Stimulated activated naive B cell treated with anti-CD40 and anti-IgM and Interleukin-4, amounts not matched to agents 10 μg/mL and 1 μg/mL and 100 μg/mL, for 72 hours (primary cell): ENCODE results near the gene TSFM.

ENCODE experiments used
- ATAC-seq, 2 donors: fragments of 150-1000 bp; cut with Tn5 transposase; replicated peaks; 2 replicates each; pipeline ENCODE4 v1.10.0; 2021; ENCODE audit warnings: moderate library complexity in 1 of 2
- DNase-seq: peaks from one replicate; pipeline ENCODE4 v3.0.0; 2021
- H3K27ac Mint-ChIP-seq: one replicate; pipeline ENCODE4 v1.8.0; 2022; ENCODE audit warnings: mild to moderate bottlenecking, mixed read lengths
- H3K27me3 Mint-ChIP-seq, 2 donors: one replicate each; pipeline ENCODE4 v1.8.0; 2022; ENCODE audit warnings: mixed read lengths in 2 of 2
- H3K36me3 Mint-ChIP-seq, 2 donors: one replicate each; pipeline ENCODE4 v1.8.0; 2022; ENCODE audit warnings: mixed read lengths in 2 of 2, mild to moderate bottlenecking in 1 of 2
- H3K4me1 Mint-ChIP-seq, 2 donors: one replicate each; pipeline ENCODE4 v1.8.0; 2022; ENCODE audit warnings: mixed read lengths in 2 of 2, mild to moderate bottlenecking in 1 of 2
- H3K4me3 Mint-ChIP-seq, 2 donors: one replicate each; pipeline ENCODE4 v1.8.0; 2022; ENCODE audit warnings: mild to moderate bottlenecking in 2 of 2, mixed read lengths in 2 of 2, moderate library complexity in 1 of 2
- H3K9me3 Mint-ChIP-seq, 2 donors: one replicate each; pipeline ENCODE4 v1.8.0; 2022; ENCODE audit warnings: mixed read lengths in 2 of 2, mild to moderate bottlenecking in 1 of 2

Gene TSFM

DNA sequence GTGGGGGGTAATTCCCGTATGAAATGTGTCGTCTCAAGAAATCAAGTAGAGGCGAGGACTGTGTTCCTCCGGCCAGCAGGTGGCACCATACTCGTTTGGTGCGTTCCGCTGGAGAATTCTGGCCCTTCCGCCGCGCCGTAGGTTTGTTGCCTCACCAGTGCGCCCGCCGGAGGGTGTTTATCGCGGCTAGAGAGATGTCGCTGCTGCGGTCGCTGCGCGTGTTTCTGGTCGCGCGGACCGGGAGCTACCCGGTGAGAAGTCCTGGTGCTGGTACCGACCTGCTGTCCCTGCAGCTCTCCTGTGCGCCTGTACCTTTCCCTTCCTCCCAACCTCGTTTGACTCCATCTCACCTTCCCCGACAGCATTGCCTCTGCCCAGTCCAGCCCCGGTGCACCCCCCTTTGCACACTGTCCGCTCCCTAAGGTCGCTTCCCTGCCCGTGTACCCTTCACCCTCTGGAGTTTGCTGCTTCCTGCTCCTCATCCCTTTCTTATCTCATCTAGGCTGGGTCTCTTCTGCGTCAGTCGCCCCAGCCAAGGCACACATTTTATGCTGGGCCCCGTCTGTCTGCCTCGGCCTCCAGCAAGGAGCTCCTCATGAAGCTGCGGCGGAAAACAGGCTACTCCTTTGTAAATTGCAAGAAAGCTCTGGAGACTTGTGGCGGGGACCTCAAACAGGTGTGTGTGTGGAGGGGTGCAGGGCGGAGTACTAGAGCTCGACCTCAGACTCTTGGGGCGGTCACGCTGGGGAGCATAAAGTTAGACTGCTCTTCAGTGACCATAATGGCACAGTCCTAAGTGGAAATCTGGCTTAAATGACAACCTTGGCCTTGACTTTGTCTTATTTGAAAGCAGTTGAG is at the start of gene TSFM:
TSFM (plus strand) TSS at position 180 of the 858 bp plus-strand sequence; CDS start at position 195, 15 bp downstream.
- DNase-seq (peak; percentile 88), ATAC-seq (peak; percentile 92 to 95)
- H3K9me3 Mint-ChIP-seq, result no peaks in the 10 kb centered on the region
- H3K27me3 Mint-ChIP-seq, result no peaks in the 10 kb centered on the region
- peaks cover 8 to 22% of the 10 kb centered on the region in 2 donors for H3K4me1 Mint-ChIP-seq
- H3K36me3 Mint-ChIP-seq, result peaks cover 11 to 33% of the 10 kb centered on the region in 2 donors
- H3K4me3 Mint-ChIP-seq, result peak within 1 kb of the TSS; percentile 98 to 100
- H3K27ac Mint-ChIP-seq, result peak within 1 kb of the TSS; percentile 98

DNA sequence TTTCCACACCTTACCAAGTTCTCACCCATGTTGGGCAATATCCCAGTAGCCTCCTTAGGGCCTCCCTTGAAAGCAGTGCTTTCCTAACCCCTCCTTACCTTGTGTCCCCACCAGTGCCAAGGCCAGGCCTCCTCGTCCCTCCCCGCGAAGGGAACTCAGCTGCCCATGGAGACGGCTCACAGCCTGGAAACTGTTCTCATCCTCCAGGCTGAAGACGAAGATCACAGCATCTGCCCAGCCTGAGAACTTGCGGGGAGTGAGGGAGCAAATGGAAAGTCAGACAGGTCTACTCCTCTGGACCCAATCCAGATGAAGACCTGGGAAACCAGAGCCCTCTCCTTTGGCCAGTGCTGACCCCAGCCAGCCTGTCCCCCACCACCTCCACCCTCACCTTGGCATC is 48.7 kb upstream of the TSFM start:
- DNase-seq, result no peak
- no peaks in the 10 kb centered on the region for H3K9me3 Mint-ChIP-seq
- peaks cover 1 to 5% of the 10 kb centered on the region in 2 donors for H3K4me1 Mint-ChIP-seq
- H3K36me3 Mint-ChIP-seq, result peaks cover 37 to 66% of the 10 kb centered on the region in 2 donors
- no peak overlapping the region for H3K27ac Mint-ChIP-seq
- no peak for ATAC-seq
- H3K4me3 Mint-ChIP-seq, result no peak overlapping the region
- H3K27me3 Mint-ChIP-seq, result no peaks in the 10 kb centered on the region

DNA sequence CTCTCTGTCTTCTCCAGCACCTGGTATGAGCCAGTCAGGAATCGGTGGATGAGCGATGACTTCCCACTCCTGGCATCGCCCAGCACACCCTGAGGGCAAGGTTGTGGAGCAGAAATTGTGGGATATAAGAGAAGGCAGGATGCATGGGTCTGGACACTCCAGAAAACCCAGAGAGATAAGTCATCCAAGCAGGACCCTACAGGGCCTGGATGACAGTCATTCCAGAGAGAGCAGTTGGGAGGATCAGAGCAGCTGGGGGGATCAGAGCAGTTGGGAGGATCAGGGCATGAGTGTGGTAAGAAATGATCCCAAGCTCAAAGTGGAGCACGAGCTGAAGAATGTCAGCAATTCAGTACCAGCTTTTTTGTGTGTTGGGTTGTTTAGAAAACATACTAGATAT is 48.0 kb upstream of the TSFM start:
- Mint-ChIP-seq H3K27me3 (no peaks in the 10 kb centered on the region), H3K4me3 (no peak overlapping the region), H3K36me3 (peaks cover 37 to 69% of the 10 kb centered on the region in 2 donors), H3K9me3 (no peaks in the 10 kb centered on the region), H3K27ac (no peak overlapping the region), H3K4me1 (peaks cover 8 to 10% of the 10 kb centered on the region in 2 donors)
- ATAC-seq, result no peak
- DNase-seq, result no peak

DNA sequence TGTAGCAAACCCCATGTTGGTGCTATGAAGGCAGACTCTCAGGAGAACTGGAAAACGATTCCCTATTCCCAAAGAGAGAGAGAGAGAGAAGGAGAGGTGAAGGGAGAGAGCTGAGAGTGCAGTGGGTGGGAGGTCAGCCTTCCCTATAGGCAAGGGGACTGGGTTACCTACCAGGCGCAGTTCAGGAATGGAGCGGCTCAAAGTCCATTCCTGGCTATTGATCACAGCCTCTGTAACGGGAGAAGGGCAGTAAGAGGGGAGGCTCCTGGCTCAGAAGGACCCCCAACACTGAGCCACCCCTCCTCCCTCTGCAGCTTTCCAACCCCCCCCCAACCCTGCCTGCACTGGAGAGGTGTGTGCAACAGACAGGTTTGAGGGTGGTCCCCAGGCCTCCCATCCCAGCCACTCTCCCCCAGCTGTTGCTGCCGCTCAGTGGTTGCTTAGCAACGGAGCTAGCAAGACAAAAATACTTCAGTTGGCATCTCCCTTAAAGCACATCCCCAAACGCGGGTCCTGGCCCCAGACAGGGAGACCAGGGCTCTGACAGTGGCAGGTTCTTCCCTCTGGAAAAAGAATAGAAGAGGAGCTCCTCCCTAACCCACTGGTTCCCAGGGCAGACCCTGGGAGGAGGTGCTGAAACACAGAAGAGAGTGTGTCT is 47.3 kb upstream of the TSFM start:
- H3K4me1 Mint-ChIP-seq, result peaks cover 10 to 11% of the 10 kb centered on the region in 2 donors
- H3K36me3 Mint-ChIP-seq, result peaks cover 35 to 67% of the 10 kb centered on the region in 2 donors
- H3K9me3 Mint-ChIP-seq, result no peaks in the 10 kb centered on the region
- DNase-seq, result no peak
- H3K4me3 Mint-ChIP-seq, result no peak overlapping the region
- H3K27ac Mint-ChIP-seq, result no peak overlapping the region
- ATAC-seq, result no peak
- H3K27me3 Mint-ChIP-seq, result no peaks in the 10 kb centered on the region

DNA sequence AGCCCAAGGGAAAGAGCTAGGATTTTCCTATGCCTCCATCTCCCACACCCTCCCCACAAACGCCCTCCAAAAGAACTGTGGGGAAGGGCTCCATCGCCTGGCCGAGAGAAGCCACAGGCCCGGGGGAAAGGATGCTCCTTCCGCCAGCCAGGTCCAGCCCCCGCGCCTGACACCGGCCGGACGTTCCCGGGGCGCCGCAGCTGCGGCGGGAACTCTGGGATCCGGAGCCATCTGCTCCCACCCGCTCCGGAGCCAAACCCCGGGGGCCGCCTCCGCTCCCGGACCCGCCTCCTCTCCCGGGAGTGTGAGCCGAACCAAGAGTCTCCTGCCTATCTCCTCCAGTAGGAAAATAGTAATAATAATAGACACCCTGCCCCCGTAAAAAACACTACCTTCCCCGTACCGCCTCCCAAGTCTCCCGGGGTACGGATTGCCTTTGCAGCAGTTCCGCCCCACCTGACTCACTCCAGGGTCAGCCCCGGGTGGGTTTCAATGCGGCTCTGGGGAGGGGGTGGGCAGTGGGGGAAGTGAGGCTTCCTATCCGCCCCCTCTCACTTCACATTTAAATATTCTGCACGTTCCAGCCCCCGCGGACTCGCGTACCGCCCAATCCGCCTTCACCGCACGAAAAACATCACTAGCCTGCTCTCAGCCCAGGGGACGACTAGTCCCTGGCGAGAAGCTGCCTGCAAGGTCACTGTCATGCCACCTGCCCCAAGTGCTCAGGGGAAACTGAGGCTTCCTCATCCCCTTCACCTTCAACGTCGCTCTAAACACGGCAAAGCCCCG is 46.4 kb upstream of the TSFM start:
- ATAC-seq, result no peak
- Mint-ChIP-seq H3K4me3 (no peak overlapping the region), H3K4me1 (peaks cover 17 to 20% of the 10 kb centered on the region in 2 donors), H3K9me3 (no peaks in the 10 kb centered on the region), H3K27me3 (no peaks in the 10 kb centered on the region), H3K36me3 (peaks cover 29 to 59% of the 10 kb centered on the region in 2 donors), H3K27ac (peak overlapping the region; percentile 76)
- DNase-seq, result no peak

DNA sequence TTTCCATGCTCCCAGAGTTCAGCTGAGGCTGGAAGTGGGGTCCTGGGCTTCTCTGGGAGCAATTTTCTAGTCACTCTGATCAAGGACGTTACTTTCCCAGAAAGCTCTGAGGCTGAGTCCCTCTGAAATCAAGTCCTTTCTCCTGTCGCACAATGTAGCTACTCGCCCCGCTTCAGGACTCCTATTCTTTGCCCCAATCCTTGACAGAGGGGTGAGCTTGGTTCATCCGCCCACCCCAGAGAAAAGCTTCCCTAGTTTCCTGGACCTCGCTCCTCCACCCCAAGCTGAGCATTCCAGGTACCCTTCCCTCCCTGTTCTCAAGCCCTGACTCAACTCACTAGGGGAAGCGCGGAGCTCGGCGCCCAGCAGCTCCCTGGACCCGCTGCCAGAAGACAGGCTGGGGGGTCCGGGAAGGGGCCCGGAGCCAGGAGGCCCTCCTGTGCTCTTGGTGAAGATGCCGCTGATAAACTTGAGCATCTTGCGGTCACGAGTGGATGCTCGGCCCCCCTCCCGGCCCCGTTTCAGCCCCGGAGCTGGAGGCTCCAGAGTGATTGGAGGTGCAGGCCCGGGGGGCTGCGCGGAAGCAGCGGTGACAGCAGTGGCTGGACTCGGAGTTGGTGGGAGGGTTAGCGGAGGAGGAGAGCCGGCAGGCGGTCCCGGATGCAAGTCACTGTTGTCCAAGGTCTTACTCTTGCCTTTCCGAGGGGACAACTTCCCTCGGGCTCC is 45.7 kb upstream of the TSFM start:
- ATAC-seq, result no peak
- no peak overlapping the region for H3K27ac Mint-ChIP-seq
- peaks cover 24 to 52% of the 10 kb centered on the region in 2 donors for H3K36me3 Mint-ChIP-seq
- no peaks in the 10 kb centered on the region for H3K9me3 Mint-ChIP-seq
- DNase-seq, result no peak
- no peak overlapping the region for H3K4me3 Mint-ChIP-seq
- peaks cover 22 to 27% of the 10 kb centered on the region in 2 donors for H3K4me1 Mint-ChIP-seq
- no peaks in the 10 kb centered on the region for H3K27me3 Mint-ChIP-seq

DNA sequence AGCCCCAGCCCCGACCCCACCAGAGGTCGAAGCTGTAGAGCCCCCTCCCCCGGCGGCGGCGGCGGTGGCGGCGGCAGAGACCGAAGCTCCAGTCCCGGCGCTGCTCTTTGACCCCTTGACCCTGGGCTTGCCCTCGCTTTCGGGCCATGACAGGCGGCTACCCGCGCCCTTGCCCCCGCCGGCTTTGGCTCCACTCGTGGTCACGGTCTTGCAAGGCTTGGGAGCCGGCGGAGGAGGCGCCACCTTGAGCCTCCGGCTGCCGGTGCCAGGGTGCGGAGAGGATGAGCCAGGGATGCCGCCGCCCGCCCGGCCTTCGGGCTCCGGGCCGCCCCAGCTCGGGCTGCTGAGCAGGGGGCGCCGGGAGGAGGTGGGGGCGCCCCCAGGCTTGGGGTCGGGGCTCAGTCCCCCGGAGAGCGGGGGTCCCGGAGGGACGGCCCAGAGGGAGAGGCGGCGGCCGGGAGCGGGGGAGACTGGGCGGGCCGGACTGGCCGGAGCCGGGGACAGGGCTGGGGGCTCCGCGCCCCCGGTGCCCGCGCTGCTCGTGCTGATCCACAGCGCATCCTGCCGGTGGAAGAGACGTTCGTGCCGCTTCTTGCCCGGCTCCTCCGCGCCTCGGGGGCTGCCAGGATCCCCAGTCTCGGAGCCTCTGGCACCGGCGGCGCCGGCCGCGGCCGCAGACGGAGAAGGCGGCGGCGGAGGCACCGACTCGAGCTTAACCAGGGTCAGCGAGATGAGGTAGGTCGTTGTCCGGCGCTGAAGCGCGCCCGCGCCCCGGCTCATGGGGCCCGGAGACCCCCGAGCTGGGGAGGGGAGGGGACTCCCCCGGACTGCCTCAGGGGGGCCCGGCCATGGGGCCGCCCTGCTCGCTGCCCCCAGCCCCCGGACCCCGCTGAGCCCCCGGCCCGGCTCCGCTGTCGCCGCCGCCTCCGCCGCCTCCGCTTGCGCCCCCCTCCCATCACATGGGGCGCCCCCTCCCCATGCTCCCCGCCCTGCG is 44.8 kb upstream of the TSFM start:
- peaks cover 18 to 44% of the 10 kb centered on the region in 2 donors for H3K36me3 Mint-ChIP-seq
- H3K4me3 Mint-ChIP-seq, result no peak overlapping the region
- DNase-seq, result no peak

DNA sequence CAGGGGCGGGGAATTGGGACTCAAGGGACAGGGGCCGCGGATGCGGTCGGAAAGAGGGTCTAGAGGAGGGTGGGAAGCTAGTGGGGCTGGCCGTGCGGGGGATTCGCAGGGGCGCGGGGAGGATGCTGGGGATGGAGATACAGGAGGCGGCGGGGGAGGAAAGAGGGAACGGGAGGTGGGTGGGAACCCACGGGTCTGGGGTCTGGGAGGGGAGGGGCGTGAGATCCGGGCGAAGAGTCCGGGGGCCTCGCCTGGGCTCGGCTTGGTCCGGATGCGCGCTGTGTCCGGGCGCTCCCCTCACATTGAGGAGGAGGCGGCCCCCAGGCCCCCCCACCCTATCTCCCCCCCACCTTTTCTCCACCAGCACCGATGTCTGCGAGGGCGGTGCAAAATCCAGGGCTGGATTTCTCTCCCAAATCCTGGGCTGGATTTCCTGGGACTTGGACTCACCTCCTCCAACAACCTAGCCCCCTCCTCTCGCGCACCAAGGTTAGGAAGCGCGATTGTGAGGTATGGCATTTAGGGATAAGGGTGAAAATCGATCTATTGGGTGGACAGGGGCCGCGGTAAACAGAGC is 43.8 kb upstream of the TSFM start, which contains the start of gene AGAP2:
AGAP2 (minus strand) TSS at position 82 of the 577 bp plus-strand sequence. CDS start 496 bp downstream, outside the sequence.
- Mint-ChIP-seq H3K27me3 (no peaks in the 10 kb centered on the region), H3K36me3 (peaks cover 14 to 34% of the 10 kb centered on the region in 2 donors), H3K27ac (peak within 1 kb of the TSS; percentile 75), H3K4me1 (peaks cover 26 to 35% of the 10 kb centered on the region in 2 donors), H3K9me3 (no peaks in the 10 kb centered on the region), H3K4me3 (peak within 1 kb of the TSS in 1 of 2 donors; percentile 45)
- ATAC-seq (no peak), DNase-seq (no peak)

More for the DNA sequence above, 44.8 kb upstream of the TSFM start:
- Mint-ChIP-seq H3K27ac (no peak overlapping the region), H3K4me1 (peaks cover 26 to 35% of the 10 kb centered on the region in 2 donors), H3K27me3 (no peaks in the 10 kb centered on the region), H3K9me3 (no peaks in the 10 kb centered on the region)
- ATAC-seq, result no peak

DNA sequence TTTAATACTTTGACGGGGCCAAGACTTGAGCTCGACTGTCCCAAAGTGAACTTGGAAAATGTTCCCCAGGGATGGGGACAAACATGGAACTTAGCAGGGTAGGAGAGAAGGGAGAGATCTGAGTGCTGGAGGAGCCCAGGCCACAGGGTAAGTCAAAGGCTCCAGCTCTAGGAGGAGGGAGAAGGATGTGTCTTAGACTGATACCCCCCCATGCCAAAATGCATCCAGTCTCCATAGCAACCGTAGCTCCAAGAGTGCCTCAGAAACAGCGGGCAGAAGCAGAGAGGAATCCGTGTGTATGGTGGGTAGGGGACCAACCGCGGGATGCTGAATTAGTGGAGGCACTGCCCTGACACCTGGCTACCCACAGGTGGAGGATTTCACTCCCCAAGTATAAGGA is 43.2 kb upstream of the TSFM start:
- peaks cover 12 to 29% of the 10 kb centered on the region in 2 donors for H3K36me3 Mint-ChIP-seq
- H3K27ac Mint-ChIP-seq, result peak overlapping the region; percentile 75
- ATAC-seq (no peak), DNase-seq (no peak)
- H3K4me1 Mint-ChIP-seq, result peaks cover 29 to 40% of the 10 kb centered on the region in 2 donors
- H3K4me3 Mint-ChIP-seq, result peak overlapping the region in 1 of 2 donors; percentile 45
- no peaks in the 10 kb centered on the region for H3K27me3 Mint-ChIP-seq
- H3K9me3 Mint-ChIP-seq, result no peaks in the 10 kb centered on the region

DNA sequence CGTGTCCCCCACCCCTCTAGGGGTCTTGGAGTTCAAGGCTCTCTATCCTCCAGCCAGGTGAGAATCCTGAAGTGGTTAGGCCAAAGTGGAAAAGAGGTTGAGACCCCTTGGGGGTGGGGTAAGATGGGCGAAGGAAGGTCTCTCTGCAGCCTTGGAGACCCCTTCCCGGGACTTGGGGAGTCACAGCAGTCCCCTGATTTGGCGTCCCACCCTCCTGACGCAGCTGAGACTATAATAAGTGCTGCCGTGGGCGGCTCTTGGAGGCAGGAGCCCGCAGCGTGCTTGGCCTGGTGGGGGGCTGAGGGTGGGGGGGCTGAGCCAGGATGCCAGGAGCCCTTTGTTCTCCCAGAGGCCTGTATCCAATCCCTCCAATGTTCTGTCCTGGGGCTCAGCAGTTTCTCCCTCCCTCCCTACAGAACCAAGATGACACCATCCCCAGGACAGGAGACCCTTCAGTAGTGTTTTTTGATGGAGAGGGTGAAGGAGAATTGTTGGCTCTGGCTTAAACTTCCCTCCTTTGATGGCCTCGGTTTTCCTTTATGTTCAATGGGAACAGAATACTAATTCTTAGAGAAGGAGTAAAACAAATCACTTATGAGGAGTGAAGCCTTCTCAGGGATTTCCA is 42.6 kb upstream of the TSFM start:
- no peak overlapping the region for H3K27ac Mint-ChIP-seq

DNA sequence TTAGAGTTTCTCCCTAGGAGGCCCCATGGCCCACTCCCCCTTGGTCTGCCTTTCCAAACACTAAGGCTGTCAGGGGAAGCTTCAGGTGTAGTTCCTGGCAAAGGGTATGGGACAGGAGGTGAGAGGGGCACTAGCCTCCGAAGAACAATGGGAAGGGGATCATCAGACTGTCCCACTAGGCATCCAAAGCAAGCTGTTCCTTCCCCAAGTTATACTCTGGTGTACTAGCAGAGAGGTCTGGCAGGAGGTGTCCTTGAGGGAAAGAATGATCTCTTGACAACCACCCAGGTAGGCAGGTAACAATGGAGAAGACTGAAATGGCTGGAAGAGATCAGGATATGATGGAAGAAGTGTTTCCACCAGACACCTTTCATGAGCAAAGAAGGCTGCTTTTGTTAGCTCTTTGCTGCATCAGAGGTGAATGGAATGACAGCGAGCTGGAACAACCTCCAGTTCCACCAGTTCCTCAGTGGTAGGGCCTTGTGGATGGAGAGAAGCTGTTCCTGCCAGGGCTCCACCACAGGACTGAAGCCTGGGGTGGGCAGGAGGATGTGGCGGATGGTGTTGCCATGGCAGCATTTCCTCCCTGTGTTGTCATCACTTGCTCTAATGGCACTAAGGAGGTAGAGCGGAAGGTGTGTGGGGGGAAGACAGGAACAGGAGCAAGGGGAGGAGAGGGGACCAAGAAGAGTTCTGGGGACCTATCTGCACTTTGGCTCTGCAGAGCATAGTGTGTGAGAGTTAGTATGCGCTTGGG is 41.8 kb upstream of the TSFM start:
- H3K9me3 Mint-ChIP-seq, result no peaks in the 10 kb centered on the region
- peaks cover 9 to 27% of the 10 kb centered on the region in 2 donors for H3K36me3 Mint-ChIP-seq
- no peak for DNase-seq
- no peaks in the 10 kb centered on the region for H3K27me3 Mint-ChIP-seq
- H3K4me3 Mint-ChIP-seq, result peak overlapping the region; percentile 85 to 92
- peak overlapping the region; percentile 91 for H3K27ac Mint-ChIP-seq
- H3K4me1 Mint-ChIP-seq, result peaks cover 36 to 50% of the 10 kb centered on the region in 2 donors
- peak; percentile 41 for ATAC-seq

More for the DNA sequence above, 42.6 kb upstream of the TSFM start:
- Mint-ChIP-seq H3K4me3 (no peak overlapping the region), H3K4me1 (peaks cover 32 to 43% of the 10 kb centered on the region in 2 donors), H3K36me3 (peaks cover 9 to 27% of the 10 kb centered on the region in 2 donors), H3K27me3 (no peaks in the 10 kb centered on the region), H3K9me3 (no peaks in the 10 kb centered on the region)
- DNase-seq (no peak), ATAC-seq (no peak)
